ENCODE data around the gene IPCEF1. TPM values are rescaled to one million over a fixed set of nuclear protein-coding genes. Genes with fewer than 3 reads are reported as not detected.

The IPCEF1 gene
- total RNA-seq, 1 experiment from 2014 or later = 0.57 TPM

DNA sequence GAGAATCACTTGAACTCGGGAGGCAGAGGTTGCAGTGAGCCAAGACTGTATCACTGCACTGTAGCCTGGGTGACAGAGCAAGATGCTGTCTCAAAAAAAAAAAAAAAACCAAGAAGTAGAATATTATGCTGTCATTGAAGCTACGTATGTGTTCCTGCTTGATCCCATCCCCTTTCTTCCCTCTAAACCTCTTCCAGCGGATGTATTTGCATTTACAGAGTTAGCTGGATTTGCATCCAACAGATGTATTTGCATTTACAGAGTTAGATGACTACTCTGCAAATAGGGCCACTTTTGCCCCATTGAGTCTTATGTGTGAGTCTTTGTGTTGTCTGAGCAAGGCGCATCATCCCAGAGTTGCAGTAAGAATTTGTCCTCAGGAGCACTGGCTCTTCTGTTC, 24.9 kb upstream of the IPCEF1 start:
- H3K9me2 ChIP-seq (ENCODE audit: insufficient read depth) = no peaks in the 10 kb centered on the region
- H4K20me1 ChIP-seq (ENCODE audit: insufficient read depth) = no peaks in the 10 kb centered on the region
- H2AFZ ChIP-seq = no peak overlapping the region
- no peak for DNase-seq
- peaks cover 5% of the 10 kb centered on the region; the same call in 1 of the 2 replicates for H3K4me1 ChIP-seq (replicated peaks; ENCODE audit: insufficient read depth)
- no peaks in the 10 kb centered on the region for H3K9me3 ChIP-seq (ENCODE audit: insufficient read depth, low read depth)
- no peaks in the 10 kb centered on the region for H3K79me2 ChIP-seq (ENCODE audit: low read depth)
- CTCF ChIA-PET = no interaction called here
- no peak overlapping the region for H3K27ac ChIP-seq
- no TSS peak for BruUV-seq (replicated peaks)
- POLR2A ChIA-PET (ENCODE audit: unreplicated experiment) = no interaction called here
- no peak overlapping the region for H3K4me3 ChIP-seq
- TF ChIP-seq, protein P1, sequence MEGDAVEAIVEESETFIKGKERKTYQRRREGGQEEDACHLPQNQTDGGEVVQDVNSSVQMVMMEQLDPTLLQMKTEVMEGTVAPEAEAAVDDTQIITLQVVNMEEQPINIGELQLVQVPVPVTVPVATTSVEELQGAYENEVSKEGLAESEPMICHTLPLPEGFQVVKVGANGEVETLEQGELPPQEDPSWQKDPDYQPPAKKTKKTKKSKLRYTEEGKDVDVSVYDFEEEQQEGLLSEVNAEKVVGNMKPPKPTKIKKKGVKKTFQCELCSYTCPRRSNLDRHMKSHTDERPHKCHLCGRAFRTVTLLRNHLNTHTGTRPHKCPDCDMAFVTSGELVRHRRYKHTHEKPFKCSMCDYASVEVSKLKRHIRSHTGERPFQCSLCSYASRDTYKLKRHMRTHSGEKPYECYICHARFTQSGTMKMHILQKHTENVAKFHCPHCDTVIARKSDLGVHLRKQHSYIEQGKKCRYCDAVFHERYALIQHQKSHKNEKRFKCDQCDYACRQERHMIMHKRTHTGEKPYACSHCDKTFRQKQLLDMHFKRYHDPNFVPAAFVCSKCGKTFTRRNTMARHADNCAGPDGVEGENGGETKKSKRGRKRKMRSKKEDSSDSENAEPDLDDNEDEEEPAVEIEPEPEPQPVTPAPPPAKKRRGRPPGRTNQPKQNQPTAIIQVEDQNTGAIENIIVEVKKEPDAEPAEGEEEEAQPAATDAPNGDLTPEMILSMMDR (conservative IDR thresholded peaks at IDR 0.05) = no peak
- TF ChIP-seq EZH2 (IDR thresholded peaks at IDR 0.05; ENCODE audit: low read depth) = no peak
- no peaks in the 10 kb centered on the region for H3K27me3 ChIP-seq (ENCODE audit: insufficient read depth, low read depth)
- no peak overlapping the region for H3K4me2 ChIP-seq
- intact Hi-C loops (cut with micrococcal nuclease; ENCODE audit: unreplicated experiment) = loop anchor here (10.0 kb wide), 2 partner anchors 93 to 133 kb away; partner anchors contain the start of gene CNKSR3
- no peaks in the 10 kb centered on the region for H3K36me3 ChIP-seq (ENCODE audit: low read depth)
- H3F3A ChIP-seq (ENCODE audit: insufficient read depth, low read depth) = peaks cover 6% of the 10 kb centered on the region; the same call in 1 of the 2 replicates

- no peak overlapping the region for H3K4me3 ChIP-seq
- H3K4me2 ChIP-seq = no peak overlapping the region
- H3K9me2 ChIP-seq (ENCODE audit: insufficient read depth) = no peaks in the 10 kb centered on the region
- peaks cover 6% of the 10 kb centered on the region; the same call in 1 of the 2 replicates for H3F3A ChIP-seq (ENCODE audit: insufficient read depth, low read depth)
- no peaks in the 10 kb centered on the region for H4K20me1 ChIP-seq (ENCODE audit: insufficient read depth)
- H3K27ac ChIP-seq = no peak overlapping the region
- DNase-seq = no peak
- no peaks in the 10 kb centered on the region for H3K79me2 ChIP-seq (ENCODE audit: low read depth)
- ChIA-PET POLR2A (ENCODE audit: unreplicated experiment) (no interaction called here), CTCF (no interaction called here)
- no peaks in the 10 kb centered on the region for H3K27me3 ChIP-seq (ENCODE audit: insufficient read depth, low read depth)
- no peak for TF ChIP-seq EZH2 (IDR thresholded peaks at IDR 0.05; ENCODE audit: low read depth)
- TF ChIP-seq, protein P1 (conservative IDR thresholded peaks at IDR 0.05) = no peak
- H3K36me3 ChIP-seq (ENCODE audit: low read depth) = no peaks in the 10 kb centered on the region
- BruUV-seq (replicated peaks) = no TSS peak
- no peaks in the 10 kb centered on the region for H3K9me3 ChIP-seq (ENCODE audit: insufficient read depth, low read depth)
- no peak overlapping the region for H2AFZ ChIP-seq
- peaks cover 5% of the 10 kb centered on the region; the same call in 1 of the 2 replicates for H3K4me1 ChIP-seq (replicated peaks; ENCODE audit: insufficient read depth)
- intact Hi-C loops (cut with micrococcal nuclease; ENCODE audit: unreplicated experiment) = loop anchor here (10.0 kb wide), 2 partner anchors 94 to 134 kb away; partner anchors contain the start of gene CNKSR3
These were observed 24.1 kb upstream of the IPCEF1 start for GRCh38 chr6:154380741-154381140.

- Histone ChIP-seq H3K4me2 (no peak overlapping the region), H2AFZ (no peak overlapping the region), H3K36me3 (ENCODE audit: low read depth) (no peaks in the 10 kb centered on the region), H3K9me2 (ENCODE audit: insufficient read depth) (no peaks in the 10 kb centered on the region), H3K27me3 (ENCODE audit: insufficient read depth, low read depth) (no peaks in the 10 kb centered on the region), H4K20me1 (ENCODE audit: insufficient read depth) (no peaks in the 10 kb centered on the region), H3K27ac (no peak overlapping the region), H3K4me1 (replicated peaks; ENCODE audit: insufficient read depth) (peaks cover 5% of the 10 kb centered on the region; the same call in 1 of the 2 replicates), H3K4me3 (no peak overlapping the region), H3K79me2 (ENCODE audit: low read depth) (no peaks in the 10 kb centered on the region), H3K9me3 (ENCODE audit: insufficient read depth, low read depth) (no peaks in the 10 kb centered on the region), H3F3A (ENCODE audit: insufficient read depth, low read depth) (peaks cover 6% of the 10 kb centered on the region; the same call in 1 of the 2 replicates)
- DNase-seq = no peak
- intact Hi-C loops (cut with micrococcal nuclease; ENCODE audit: unreplicated experiment) = loop anchor here (10.0 kb wide), 2 partner anchors 225 to 595 kb away; no protein-coding TSS in a partner anchor
- BruUV-seq (replicated peaks) = no TSS peak
- ChIA-PET CTCF (no interaction called here), POLR2A (ENCODE audit: unreplicated experiment) (no interaction called here)
- TF ChIP-seq EZH2 (IDR thresholded peaks at IDR 0.05; ENCODE audit: low read depth) = no peak
- TF ChIP-seq, protein P1 (conservative IDR thresholded peaks at IDR 0.05) = no peak
These were observed 23.0 kb upstream of the IPCEF1 start for GRCh38 chr6:154379585-154379984.
